Amygdala (tissue), 56 donors: ENCODE measurements around the gene ATXN7.

Experiments used
- DNase-seq, 56 donors: peaks; one replicate each; lab custom pipeline; 2025; lab: John Stamatoyannopoulos, UW

ATXN7 gene

GRCh38 chr3:64037084-64037483 is 173.4 kb downstream of the ATXN7 start:
- no peak for DNase-seq

- no peak for DNase-seq
Observed at GRCh38 chr3:64038253-64038767, 174.6 kb downstream of the ATXN7 start.

DNA sequence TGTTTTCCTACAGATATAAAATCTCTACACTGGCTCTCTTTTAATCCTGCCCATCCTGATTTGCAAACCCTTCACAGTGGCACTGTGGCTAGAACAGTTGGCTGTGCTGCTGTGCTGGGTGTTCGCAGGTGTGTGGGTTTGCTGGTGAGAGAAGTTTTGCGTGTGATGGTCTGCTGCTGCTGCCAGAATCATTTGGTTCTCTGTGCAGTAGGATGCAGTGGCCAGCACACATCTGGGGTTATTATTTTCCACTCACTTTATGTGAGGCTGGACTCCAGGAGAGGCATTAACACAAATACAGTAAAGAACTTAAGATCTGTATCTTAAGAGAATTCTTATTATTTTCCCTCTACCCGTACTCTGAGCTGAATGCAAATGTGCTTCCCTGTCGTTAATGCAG is 175.7 kb downstream of the ATXN7 start:
- no peak for DNase-seq

- DNase-seq: no peak
Observed at GRCh38 chr3:64039981-64040733, 176.5 kb downstream of the ATXN7 start.

DNA sequence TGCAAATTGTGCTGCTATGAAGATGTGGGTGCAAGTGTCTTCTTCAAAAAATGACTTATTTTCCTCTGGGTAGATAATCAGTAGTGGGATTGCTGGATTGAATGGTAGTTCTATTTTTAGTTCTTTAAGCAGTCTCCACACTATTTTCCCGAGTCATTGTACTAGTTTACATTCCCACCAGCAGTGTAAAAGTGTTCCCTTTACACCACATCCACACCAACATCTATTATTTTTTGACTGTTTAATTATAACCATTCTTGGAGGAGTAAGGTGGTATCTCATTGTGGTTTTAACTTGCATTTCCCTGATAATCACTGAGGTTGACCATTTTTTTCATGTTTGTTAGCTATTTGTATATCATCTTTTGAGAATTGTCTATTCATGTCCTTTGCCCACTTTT is 179.3 kb downstream of the ATXN7 start:
- no peak for DNase-seq

DNA sequence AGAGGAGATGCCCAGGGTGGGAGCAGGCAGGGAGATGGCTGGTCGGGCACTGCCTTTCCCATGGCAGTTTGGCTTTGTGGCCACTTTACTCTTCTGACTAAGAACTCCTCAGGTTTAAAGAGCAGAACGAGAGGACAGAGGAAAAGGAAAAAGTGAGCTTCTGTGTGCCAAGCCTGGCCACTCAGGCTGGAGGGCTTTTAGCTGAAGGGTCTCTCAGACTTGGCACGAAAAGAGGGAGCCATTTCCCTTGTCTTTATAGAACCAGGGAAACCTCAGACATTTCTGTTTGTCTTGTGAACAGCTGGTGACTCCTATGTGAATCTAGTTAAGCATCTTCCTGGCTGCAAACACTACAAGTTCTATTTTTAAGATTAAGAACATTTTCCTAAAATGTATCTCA is 182.9 kb downstream of the ATXN7 start:
- DNase-seq: no peak

DNA sequence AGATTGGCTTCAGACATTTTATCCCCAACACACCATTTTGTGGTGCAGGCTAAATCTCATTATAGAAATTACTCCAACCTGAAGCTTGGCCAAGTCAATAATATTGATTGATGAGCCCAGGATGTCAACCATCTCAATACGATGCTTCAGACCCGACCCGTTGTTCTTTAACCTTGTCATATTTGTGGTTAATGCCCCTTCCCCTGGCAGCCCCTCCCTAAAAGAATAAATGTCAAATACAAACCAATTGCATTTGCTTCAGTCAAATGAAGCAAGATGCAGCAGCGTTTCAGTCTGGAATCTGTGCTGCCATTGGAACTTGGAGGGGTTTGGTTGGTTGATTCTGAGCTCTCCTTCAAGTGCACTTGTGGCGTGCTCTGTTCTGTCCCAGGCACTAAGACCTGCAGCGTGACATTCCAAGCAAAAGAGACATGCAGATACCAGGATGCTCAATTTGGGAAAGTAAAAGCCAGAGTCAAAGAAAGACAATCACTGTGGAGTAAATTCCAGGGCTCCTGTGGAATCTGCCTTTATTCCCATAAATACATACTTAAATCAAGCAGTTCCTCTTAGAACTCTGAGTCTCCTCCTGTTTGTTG is 183.4 kb downstream of the ATXN7 start:
- no peak for DNase-seq

DNA sequence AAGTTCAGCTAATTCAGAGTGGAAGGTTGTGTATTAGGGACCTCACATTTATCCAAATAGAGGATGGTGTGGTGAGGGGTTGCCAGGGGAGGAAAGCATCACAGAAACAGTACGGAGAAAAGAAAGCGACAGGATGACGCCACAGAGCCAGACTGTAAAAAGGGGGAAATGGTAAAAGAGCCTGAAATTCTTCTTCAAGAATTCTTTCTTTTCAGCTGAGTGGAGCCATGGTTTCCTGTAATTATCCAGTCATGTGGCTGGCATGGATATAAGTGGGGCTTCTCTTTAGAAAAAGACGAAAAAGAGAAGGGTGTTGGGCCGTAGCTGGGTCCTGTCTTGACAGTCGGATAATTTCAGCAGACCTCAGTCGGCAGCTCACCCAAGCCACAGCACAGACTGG is 184.1 kb downstream of the ATXN7 start:
- no peak for DNase-seq

- no peak for DNase-seq
Observed at GRCh38 chr3:64048631-64049061, 185.0 kb downstream of the ATXN7 start.

- DNase-seq: no peak
Observed at GRCh38 chr3:64049136-64049535, 185.5 kb downstream of the ATXN7 start.

DNA sequence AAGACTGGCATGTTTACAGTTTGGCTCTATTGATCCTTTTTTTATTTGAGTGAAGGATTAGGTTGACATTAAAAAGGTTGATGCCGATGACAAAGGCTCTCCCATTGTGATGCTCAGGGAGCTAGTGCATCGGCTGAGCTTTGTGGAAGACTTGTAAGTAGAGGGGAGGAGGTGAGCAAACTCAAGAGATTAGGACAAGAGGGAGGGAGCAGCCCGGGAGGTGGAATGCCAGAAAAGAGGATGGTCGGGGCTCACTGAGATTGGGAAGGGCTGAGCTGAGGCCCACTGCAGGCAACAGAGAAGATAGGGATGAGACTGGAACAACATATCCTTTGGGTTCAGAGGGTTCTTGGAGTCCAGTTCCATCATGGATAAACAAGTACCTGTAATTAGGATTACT is 186.2 kb downstream of the ATXN7 start:
- DNase-seq: no peak
